Activated T-cell treated with anti-CD3 and anti-CD28 coated beads, Interleukin-2, amount 50 U/mL, for 24 hours (primary cell): ENCODE measurements around the gene OR52W1.
"Not testable (repeated sequence)": the region's sequence is repeated elsewhere in the genome, so short reads cannot be mapped to it uniquely, and the experiment has no call there.

Experiments
- DNase-seq: peaks from one replicate; pipeline ENCODE4 v3.0.0-alpha.2; 2020
- H3K27ac Mint-ChIP-seq: 2 replicates; pipeline ENCODE4 v1.8.0; 2020; ENCODE audit warnings: mild to moderate bottlenecking, mixed read lengths
- H3K27me3 Mint-ChIP-seq: 2 replicates; pipeline ENCODE4 v1.8.0; 2020; ENCODE audit warnings: mixed read lengths
- H3K36me3 Mint-ChIP-seq: 2 replicates; pipeline ENCODE4 v1.8.0; 2020; ENCODE audit warnings: low read depth, mixed read lengths
- H3K4me1 Mint-ChIP-seq: 2 replicates; pipeline ENCODE4 v1.8.0; 2020; ENCODE audit warnings: low read depth, mixed read lengths
- H3K4me3 Mint-ChIP-seq: 2 replicates; pipeline ENCODE4 v1.8.0; 2020; ENCODE audit warnings: mild to moderate bottlenecking, moderate library complexity, mixed read lengths
- H3K9me3 Mint-ChIP-seq: 2 replicates; pipeline ENCODE4 v1.8.0; 2020; ENCODE audit warnings: mixed read lengths

The OR52W1 gene

GRCh38 chr11:6233984-6234386 lies 35.0 kb downstream of the OR52W1 start:
- Mint-ChIP-seq H3K9me3 (no peaks in the 10 kb centered on the region), H3K4me3 (peak overlapping the region; percentile 99), H3K4me1 (peaks cover 50% of the 10 kb centered on the region), H3K36me3 (peaks cover 19% of the 10 kb centered on the region), H3K27ac (peak overlapping the region; percentile 98), H3K27me3 (no peaks in the 10 kb centered on the region)
- no peak for DNase-seq

- DNase-seq, result peak; percentile 98
- H3K36me3 Mint-ChIP-seq, result peaks cover 13% of the 10 kb centered on the region
Observed at GRCh38 chr11:6234387-6235107, 35.5 kb downstream of the OR52W1 start, which contains the start of gene FHIP1B. Gene FHIP1B (minus strand): TSS chr11:6234636. CDS start chr11:6224516, 10,120 bp downstream.

GRCh38 chr11:6237266-6237665 lies 38.2 kb downstream of the OR52W1 start:
- no peak overlapping the region for H3K4me3 Mint-ChIP-seq
- peaks cover 9% of the 10 kb centered on the region for H3K27me3 Mint-ChIP-seq
- no peak overlapping the region for H3K27ac Mint-ChIP-seq
- no peak for DNase-seq
- H3K4me1 Mint-ChIP-seq, result peaks cover 22% of the 10 kb centered on the region
- no peaks in the 10 kb centered on the region for H3K9me3 Mint-ChIP-seq
- peaks cover 9% of the 10 kb centered on the region for H3K36me3 Mint-ChIP-seq

More at GRCh38 chr11:6234387-6235107, 35.5 kb downstream of the OR52W1 start, which contains the start of gene FHIP1B:
- Mint-ChIP-seq H3K4me3 (peak within 1 kb of the TSS; percentile 99), H3K4me1 (peaks cover 44% of the 10 kb centered on the region), H3K27ac (peak within 1 kb of the TSS; percentile 98), H3K9me3 (no peaks in the 10 kb centered on the region), H3K27me3 (no peaks in the 10 kb centered on the region)

- Mint-ChIP-seq H3K27me3 (peaks cover 11% of the 10 kb centered on the region), H3K4me1 (peaks cover 19% of the 10 kb centered on the region), H3K4me3 (no peak overlapping the region), H3K27ac (no peak overlapping the region), H3K36me3 (peaks cover 9% of the 10 kb centered on the region), H3K9me3 (no peaks in the 10 kb centered on the region)
- no peak for DNase-seq
Observed at GRCh38 chr11:6237761-6238302, 38.8 kb downstream of the OR52W1 start.

- Mint-ChIP-seq H3K9me3 (no peaks in the 10 kb centered on the region), H3K27me3 (peaks cover 15% of the 10 kb centered on the region), H3K4me3 (no peak within 1 kb of the TSS), H3K36me3 (peaks cover 9% of the 10 kb centered on the region), H3K4me1 (peaks cover 10% of the 10 kb centered on the region), H3K27ac (no peak within 1 kb of the TSS)
- DNase-seq, result no peak
Observed at GRCh38 chr11:6238902-6239301, 39.9 kb downstream of the OR52W1 start, which contains the start of gene CNGA4. Gene CNGA4 (plus strand): TSS chr11:6239089. CDS start chr11:6239207, 118 bp downstream.

- no peak for DNase-seq
- H3K27ac Mint-ChIP-seq, result no peak overlapping the region
- peaks cover 2% of the 10 kb centered on the region for H3K36me3 Mint-ChIP-seq
- peaks cover 20% of the 10 kb centered on the region for H3K27me3 Mint-ChIP-seq
- peaks cover 3% of the 10 kb centered on the region for H3K4me1 Mint-ChIP-seq
- H3K9me3 Mint-ChIP-seq, result no peaks in the 10 kb centered on the region
- no peak overlapping the region for H3K4me3 Mint-ChIP-seq
Observed at GRCh38 chr11:6240139-6240538, 41.1 kb downstream of the OR52W1 start.

- Mint-ChIP-seq H3K27ac (no peak overlapping the region), H3K4me1 (no peaks in the 10 kb centered on the region), H3K4me3 (no peak overlapping the region), H3K9me3 (no peaks in the 10 kb centered on the region), H3K36me3 (no peaks in the 10 kb centered on the region), H3K27me3 (peaks cover 20% of the 10 kb centered on the region)
- DNase-seq, result no peak
Observed at GRCh38 chr11:6240781-6241180, 41.8 kb downstream of the OR52W1 start.

- DNase-seq, result no peak
- Mint-ChIP-seq H3K36me3 (no peaks in the 10 kb centered on the region), H3K4me1 (no peaks in the 10 kb centered on the region), H3K9me3 (no peaks in the 10 kb centered on the region), H3K27me3 (peaks cover 20% of the 10 kb centered on the region), H3K4me3 (no peak overlapping the region), H3K27ac (no peak overlapping the region)
Observed at GRCh38 chr11:6241316-6241715, 42.3 kb downstream of the OR52W1 start.

GRCh38 chr11:6245536-6245935 lies 46.5 kb downstream of the OR52W1 start:
- no peak for DNase-seq
- Mint-ChIP-seq H3K27ac (no peak overlapping the region), H3K36me3 (no peaks in the 10 kb centered on the region), H3K27me3 (peaks cover 18% of the 10 kb centered on the region), H3K9me3 (no peaks in the 10 kb centered on the region), H3K4me3 (no peak overlapping the region), H3K4me1 (no peaks in the 10 kb centered on the region)

- Mint-ChIP-seq H3K27me3 (peaks cover 8% of the 10 kb centered on the region), H3K27ac (no peak overlapping the region), H3K36me3 (no peaks in the 10 kb centered on the region), H3K4me1 (no peaks in the 10 kb centered on the region), H3K4me3 (no peak overlapping the region), H3K9me3 (no peaks in the 10 kb centered on the region)
- DNase-seq, result no peak
Observed at GRCh38 chr11:6248248-6248647, 49.2 kb downstream of the OR52W1 start.

GRCh38 chr11:6248897-6249296 lies 49.9 kb downstream of the OR52W1 start:
- H3K27ac Mint-ChIP-seq, H3K36me3 Mint-ChIP-seq: not testable (repeated sequence)

More at GRCh38 chr11:6248897-6249296, 49.9 kb downstream of the OR52W1 start:
- H3K9me3 Mint-ChIP-seq, H3K4me1 Mint-ChIP-seq, H3K4me3 Mint-ChIP-seq, DNase-seq, H3K27me3 Mint-ChIP-seq: not testable (repeated sequence)
